ENCODE results near the gene RAPGEF6.

DNA sequence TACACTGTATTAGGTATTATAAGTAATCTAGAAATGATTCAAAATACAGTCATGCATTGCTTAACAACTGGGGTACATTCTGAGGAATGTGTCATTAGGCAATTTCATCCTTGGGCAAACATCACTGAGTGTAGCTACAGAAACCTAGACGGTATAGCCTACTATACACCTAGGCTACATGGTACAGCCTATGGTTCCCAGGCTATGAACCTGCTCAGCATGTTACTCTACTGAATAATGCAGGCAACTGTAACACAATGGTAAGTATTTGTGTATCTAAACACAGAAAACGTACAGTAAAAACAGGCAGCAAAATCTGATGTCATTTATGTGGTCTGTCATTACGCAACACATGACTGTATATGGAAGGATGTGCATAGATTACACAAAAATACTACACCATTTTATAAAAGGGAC lies 96.8 kb downstream of the RAPGEF6 start:
- TF ChIP-seq GATA2 (IDR thresholded peaks at IDR 0.05; ENCODE audit: low read depth, low read length) = no peak
- no peak for TF ChIP-seq GATA3 (IDR thresholded peaks at IDR 0.05; ENCODE audit: low read depth, low read length)
